Adrenal gland (tissue), 12 donors: ENCODE measurements around the gene PHF12. TPM values are rescaled to one million over a fixed set of nuclear protein-coding genes. Genes with fewer than 3 reads are reported as not detected.

Experiments used
- DNase-seq, 7 donors: peaks; one replicate each; pipeline ENCODE4 v3.0.0-alpha.2; 2019 to 2020
- H3K27ac ChIP-seq, 5 donors: fragments of 200-600 bp; sonication (generic) in 4 of 5; 1 replicate in 3 of 5; 2 replicates in 2 of 5; pipeline versions ENCODE4 v1.5.1 to v1.8.0; 2016 to 2020; ENCODE audit warnings: mild to moderate bottlenecking in 1 of 5
- H3K27me3 ChIP-seq: fragments of 200-600 bp; 2 replicates; pipeline ENCODE4 v1.8.0; 2021
- H3K36me3 ChIP-seq, 2 donors: fragments of 200-600 bp; replicated peaks in 1 of 2; 1 replicate in 1 of 2; 2 replicates in 1 of 2; pipeline versions ENCODE4 v1.5.1 to v1.8.0; 2018 to 2022
- H3K4me1 ChIP-seq, 2 donors: fragments of 200-600 bp; replicated peaks in 1 of 2; 1 replicate in 1 of 2; 2 replicates in 1 of 2; pipeline versions ENCODE4 v1.5.1 to v1.8.0; 2018 to 2021
- H3K4me3 ChIP-seq, 4 donors: fragments of 200-600 bp; sonication (generic) in 3 of 4; one replicate each; pipeline ENCODE4 v1.5.1; 2016 to 2018
- H3K9me3 ChIP-seq, 3 donors: fragments of 200-600 bp; sonication (generic) in 1 of 3; replicated peaks in 1 of 3; 1 replicate in 2 of 3; 2 replicates in 1 of 3; pipeline versions ENCODE4 v1.5.1 to v1.8.0; 2016 to 2021
- CTCF ChIP-seq, 6 experiments: fragments of 450-650 bp in 4 of 6; fragments of 200-600 bp in 2 of 6; sonication (generic) in 1 of 6; IDR thresholded peaks; 1 replicate in 5 of 6; 2 replicates in 1 of 6; pipeline versions ENCODE4 v1.5.1 to v1.8.0; 2016 to 2021; ENCODE audit warnings: antibody characterized with exemption in 6 of 6, mild to moderate bottlenecking in 2 of 6, moderate library complexity in 1 of 6
- POLR2A ChIP-seq, 2 donors: fragments of 450-650 bp; IDR thresholded peaks; one replicate each; pipeline ENCODE4 v1.6.1; 2017; ENCODE audit warnings: antibody characterized with exemption in 2 of 2, mild to moderate bottlenecking in 2 of 2, moderate library complexity in 1 of 2
- WGBS, 4 donors: extraction: QIAGEN DNeasy Blood & Tissue Kit in 2 of 4; methylation state at CpG; one replicate each; pipeline versions ENCODE4 v1.1.5 to v1.1.7; 2013 to 2017; 5-methylcytosine and 5-hydroxymethylcytosine counted together
- intact Hi-C, 2 donors: fragments of 100-400 bp; cut with DNase I; formaldehyde crosslinking; loops; one replicate each; pipeline versions ENCODE4 v1.14.1 to v1.15.0; 2022 to 2023
- polyA plus RNA-seq, 3 donors: library from polyadenylated mRNA; stranded (reverse); fragments of 200-250 nt in 2 of 3; fragments of 350-450 nt in 1 of 3; fragmentation: Illumina TruSeq in 1 of 3; extraction: RNeasy Lipid Tissue Mini Kit (QIAGEN cat#74804) in 1 of 3; gene quantifications; one replicate each; pipeline ENCODE4 v1.2.3, GENCODE V29; 2013 to 2014
- total RNA-seq, 9 donors: library from RNA; depleted of rRNA in 4 of 9; stranded (reverse); fragments of >200 nt in 4 of 9; fragments of 120-200 nt in 1 of 9; fragmentation: NEBNext Ultra II Directional in 1 of 9; extraction: Animal tissue kit (Norgen Biotek cat#: 25700) in 1 of 9; gene quantifications; one replicate each; pipeline versions ENCODE4 v1.1.0 to v1.2.4, GENCODE V29; 2013 to 2023
- donor health status: healthy with polysubstance abuse.
- donor health status: Bipolar disorder and iron deficiency.
- donor health status: DM: yes; HTN: yes; CAD: no.
- donor health status: DM: no; HTN: no; CAD: no.
- donor health status: DM: no; HTN: no; CAD: no.
- donor health status: DM: yes; HTN: yes; CAD: no.

PHF12 gene
- total and polyA plus RNA-seq, 12 donors = 14.4 to 47.9 (median 26.3) TPM

DNA sequence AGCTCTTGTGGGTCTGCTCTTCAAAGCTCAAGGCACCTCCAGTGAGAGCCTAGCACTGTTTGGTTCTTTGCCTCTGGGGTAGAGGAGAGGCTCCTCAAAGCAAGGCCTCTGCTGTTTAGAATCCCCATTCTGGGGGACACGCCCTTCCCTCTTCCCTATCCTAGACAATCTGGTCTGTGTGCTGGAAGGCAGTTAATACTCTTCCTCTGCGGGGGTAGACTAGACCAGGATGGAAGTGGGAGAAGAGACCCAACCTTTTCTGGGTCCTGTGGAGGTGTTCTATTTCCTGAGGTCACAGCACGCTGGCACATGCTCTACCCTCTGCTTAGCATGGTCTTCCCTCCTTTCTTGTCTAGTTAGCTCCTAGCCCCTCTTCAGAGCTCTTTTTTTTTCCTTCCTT, 88.8 kb downstream of the PHF12 start:
- no peaks in the 10 kb centered on the region for H3K4me1 ChIP-seq
- 82 to 98% (median 94%) methylated on average over 3 of the region's 3 CpGs for WGBS, 4 donors
- no peaks in the 10 kb centered on the region for H3K27me3 ChIP-seq
- no peak overlapping the region for H3K27ac ChIP-seq
- intact Hi-C loops = loop anchor here in 1 of 2 donors (5.0 kb wide), 1 partner anchor 35 kb away; the partner anchor contains the start of gene FLOT2
- DNase-seq = no peak
- no peak overlapping the region for H3K4me3 ChIP-seq
- H3K36me3 ChIP-seq = peaks cover 0 to 36% of the 10 kb centered on the region in 2 donors
- no peak for TF ChIP-seq POLR2A (IDR thresholded peaks at IDR 0.05)
- TF ChIP-seq CTCF (IDR thresholded peaks at IDR 0.05) = no peak
- H3K9me3 ChIP-seq = no peaks in the 10 kb centered on the region

- H3K36me3 ChIP-seq = peaks cover 0 to 39% of the 10 kb centered on the region in 2 donors
- WGBS, 4 donors = 70 to 81% (median 75%) methylated on average over 6 to 8 of the region's 8 CpGs
- no peak overlapping the region for H3K27ac ChIP-seq
- TF ChIP-seq POLR2A (IDR thresholded peaks at IDR 0.05) (no peak), CTCF (IDR thresholded peaks at IDR 0.05) (no peak)
- H3K4me3 ChIP-seq = no peak overlapping the region
- DNase-seq = no peak
- intact Hi-C loops = loop anchor here in 1 of 2 donors (5.0 kb wide), 1 partner anchor 36 kb away; the partner anchor contains the start of gene FLOT2
- no peaks in the 10 kb centered on the region for H3K4me1 ChIP-seq
- no peaks in the 10 kb centered on the region for H3K9me3 ChIP-seq
- H3K27me3 ChIP-seq = no peaks in the 10 kb centered on the region
Measured at GRCh38 chr17:28861393-28862203, 89.7 kb downstream of the PHF12 start.

- Histone ChIP-seq H3K4me1 (peaks cover 3 to 6% of the 10 kb centered on the region in 2 donors), H3K27ac (no peak overlapping the region), H3K4me3 (no peak overlapping the region), H3K27me3 (no peaks in the 10 kb centered on the region), H3K9me3 (no peaks in the 10 kb centered on the region), H3K36me3 (peaks cover 0 to 39% of the 10 kb centered on the region in 2 donors)
- intact Hi-C loops = loop anchor here in 1 of 2 donors (5.0 kb wide), 1 partner anchor 37 kb away; the partner anchor contains the start of gene FLOT2
- DNase-seq = no peak
- TF ChIP-seq CTCF (IDR thresholded peaks at IDR 0.05) = no peak
- WGBS, 4 donors = 84 to 96% (median 94%) methylated on average over 4 of the region's 4 CpGs
Measured at GRCh38 chr17:28860363-28860808, 90.9 kb downstream of the PHF12 start.

GRCh38 chr17:28858801-28859355, 92.4 kb downstream of the PHF12 start:
- Histone ChIP-seq H3K4me1 (peaks cover 6 to 9% of the 10 kb centered on the region in 2 donors), H3K36me3 (peaks cover 0 to 39% of the 10 kb centered on the region in 2 donors), H3K4me3 (no peak overlapping the region), H3K9me3 (no peaks in the 10 kb centered on the region), H3K27me3 (no peaks in the 10 kb centered on the region), H3K27ac (no peak overlapping the region)
- intact Hi-C loops = loop anchor here in 1 of 2 donors (10.0 kb wide), 1 partner anchor 56 kb away; no protein-coding TSS in a partner anchor
- no peak for TF ChIP-seq POLR2A (IDR thresholded peaks at IDR 0.05)
- no peak for TF ChIP-seq CTCF (IDR thresholded peaks at IDR 0.05)
- 43 to 68% (median 50%) methylated on average over 1 to 2 of the region's 2 CpGs for WGBS, 4 donors
- no peak for DNase-seq
